ENCODE data around the gene TCP11L2. TPM values are rescaled to one million over a fixed set of nuclear protein-coding genes. Genes with fewer than 3 reads are reported as not detected.

TCP11L2 gene
- total and polyA plus RNA-seq, 9 of the 15 experiments (the other 6 are each of a cell fraction or from before 2014, with no cell fraction given): 0.39 to 4.5 (median 1.3) TPM

- Histone ChIP-seq H3K9me1 (ENCODE audit: control insufficient read depth, insufficient read depth, low read length) (no peaks in the 10 kb centered on the region), H3K4me1 (replicated peaks in 1 of 2; ENCODE audit: control insufficient read depth in 2 of 2, insufficient read depth in 2 of 2, low read length in 2 of 2) (no peaks in the 10 kb centered on the region), H3K4me2 (ENCODE audit: insufficient read depth, low read length) (no peak overlapping the region), H2AFZ (ENCODE audit: low read depth, low read length) (no peak overlapping the region), H3K9me3 (replicated peaks; ENCODE audit: control insufficient read depth, insufficient read depth, low read depth, low read length) (no peaks in the 10 kb centered on the region), H3K9ac (ENCODE audit: insufficient read depth in 1 of 2, low read depth in 2 of 2, low read length in 2 of 2) (no peak overlapping the region), H4K20me1 (replicated peaks; ENCODE audit: control insufficient read depth, insufficient read depth, low read length) (no peaks in the 10 kb centered on the region), H3K79me2 (ENCODE audit: control insufficient read depth, insufficient read depth, low read length) (no peaks in the 10 kb centered on the region), H3K36me3 (ENCODE audit: control insufficient read depth, insufficient read depth, low read length) (no peaks in the 10 kb centered on the region), H3K27ac (ENCODE audit: extremely low read depth, low read depth, low read length) (no peak overlapping the region), H3K4me3 (no peak overlapping the region), H3K27me3 (ENCODE audit: control insufficient read depth in 2 of 2, insufficient read depth in 2 of 2, low read length in 2 of 2) (peaks cover 2 to 3% of the 10 kb centered on the region in 2 experiments; a peak in 1 of 5 replicates)
- ChIA-PET POLR2A (interaction anchor here (2.8 kb wide), 1 partner anchor 20 kb away, joined by 7 read pairs; no protein-coding TSS in a partner anchor), CTCF (ENCODE audit: low intra/inter-chr PET ratio) (no interaction called here)
- BruUV-seq (replicated peaks): no TSS peak
- in situ Hi-C loops (cut with MboI) (no loop called here), intact Hi-C loops (cut with micrococcal nuclease) (no loop called here)
- WGBS (ENCODE audit: insufficient coverage, low coverage, missing lambda C conversion rate): 24% methylated on average over 7 of the region's 7 CpGs
- FAIRE-seq (no peak), DNase-seq (ENCODE audit: extremely low read depth in 1 of 4, low spot score in 3 of 4) (no peak), ATAC-seq (no peak)
- TF ChIP-seq MAFK (IDR thresholded peaks at IDR 0.05; ENCODE audit: low read length): peak; percentile 57; the same call in 1 of the 2 replicates
- no peak for TF ChIP-seq GABPB1 (CRISPR knock-in tag; IDR thresholded peaks at IDR 0.05)
- no peak for TF ChIP-seq NR4A1 (CRISPR knock-in tag; IDR thresholded peaks at IDR 0.05)
- no peak for TF ChIP-seq NR4A1 (tag; IDR thresholded peaks at IDR 0.05)
- no peak for TF ChIP-seq ZNF644 (tag; IDR thresholded peaks at IDR 0.05; ENCODE audit: low read depth)
- TF ChIP-seq ZNF24 (IDR thresholded peaks at IDR 0.05): no peak
- no peak for TF ChIP-seq BRCA1 (IDR thresholded peaks at IDR 0.05)
- no peak for TF ChIP-seq BRCA1 (CRISPR knock-in tag; IDR thresholded peaks at IDR 0.05)
- TF ChIP-seq SP2 (IDR thresholded peaks at IDR 0.05; ENCODE audit: extremely low read depth, low read depth, low read length, poor library complexity, severe bottlenecking): no peak
- TF ChIP-seq KAT2B (IDR thresholded peaks at IDR 0.05; ENCODE audit: low read depth, low read length): no peak
- peak; percentile 39; the same call in 1 of the 2 replicates for TF ChIP-seq C11orf30 (IDR thresholded peaks at IDR 0.05; ENCODE audit: low read depth)
- no peak for TF ChIP-seq BCOR (IDR thresholded peaks at IDR 0.05)
- no peak for TF ChIP-seq HDAC1 (IDR thresholded peaks at IDR 0.05)
- TF ChIP-seq ERF (CRISPR knock-in tag; IDR thresholded peaks at IDR 0.05): no peak
- TF ChIP-seq HDAC2 (IDR thresholded peaks at IDR 0.05): no peak
- peak; percentile 42 for TF ChIP-seq BHLHE40 (IDR thresholded peaks at IDR 0.05; ENCODE audit: low read length)
- no peak for TF ChIP-seq SNAPC5 (CRISPR knock-in tag; IDR thresholded peaks at IDR 0.05)
- no peak for TF ChIP-seq PKNOX1 (IDR thresholded peaks at IDR 0.05)
- TF ChIP-seq ZNF263 (CRISPR knock-in tag; IDR thresholded peaks at IDR 0.05; ENCODE audit: borderline replicate concordance): no peak
- no peak for TF ChIP-seq ZKSCAN8 (CRISPR knock-in tag; IDR thresholded peaks at IDR 0.05)
- peak; percentile 43 for TF ChIP-seq ZNF316 (IDR thresholded peaks at IDR 0.05)
- TF ChIP-seq TOE1 (IDR thresholded peaks at IDR 0.05; ENCODE audit: borderline replicate concordance): no peak
- TF ChIP-seq TOE1 (CRISPR knock-in tag; IDR thresholded peaks at IDR 0.05; ENCODE audit: borderline replicate concordance, low read depth): no peak
- TF ChIP-seq ZNF12 (CRISPR knock-in tag; IDR thresholded peaks at IDR 0.05): no peak
- no peak for TF ChIP-seq BMI1 (IDR thresholded peaks at IDR 0.05; ENCODE audit: low read length)
- TF ChIP-seq ZNF764 (CRISPR knock-in tag; IDR thresholded peaks at IDR 0.05; ENCODE audit: low read depth): no peak
- TF ChIP-seq MAFG (tag; conservative IDR thresholded peaks at IDR 0.05): peak; percentile 38
- TF ChIP-seq NFE2 (IDR thresholded peaks at IDR 0.05; ENCODE audit: low read depth): no peak
Observed at GRCh38 chr12:106321139-106321850, 18.8 kb downstream of the TCP11L2 start.
